Progenitor cell of endocrine pancreas (in vitro differentiated cells): ENCODE data around the gene POFUT2. TPM values are rescaled to one million over a fixed set of nuclear protein-coding genes. Genes with fewer than 3 reads are reported as not detected.

Experiments
- DNase-seq: peaks from one replicate; pipeline ENCODE4 v3.0.0; 2021; ENCODE audit warnings: low spot score; ENCODE audit not compliant: unreplicated experiment
- H3K27ac Mint-ChIP-seq: 2 replicates; pipeline ENCODE4 v1.8.0; 2021; ENCODE audit warnings: mild to moderate bottlenecking, moderate library complexity, mixed read lengths
- H3K27me3 Mint-ChIP-seq: 2 replicates; pipeline ENCODE4 v1.8.0; 2021; ENCODE audit warnings: mixed read lengths
- H3K36me3 Mint-ChIP-seq: 2 replicates; pipeline ENCODE4 v1.8.0; 2022; ENCODE audit warnings: mixed read lengths; ENCODE audit not compliant: insufficient read depth
- H3K4me1 Mint-ChIP-seq: 2 replicates; pipeline ENCODE4 v1.8.0; 2021; ENCODE audit warnings: low read depth, mixed read lengths
- H3K4me3 Mint-ChIP-seq: 2 replicates; pipeline ENCODE4 v1.8.0; 2021; ENCODE audit warnings: low read depth, mild to moderate bottlenecking, moderate library complexity, mixed read lengths
- H3K9me3 Mint-ChIP-seq: 2 replicates; pipeline ENCODE4 v1.8.0; 2021; ENCODE audit warnings: low read depth, mixed read lengths
- total RNA-seq: library from RNA; stranded (reverse); gene quantifications from 2 replicates; pipeline ENCODE4 v1.2.1, GENCODE V29; 2021
- TF ChIP-seq, protein P1 (sequence below): fragments of 200-600 bp; sonication (generic); IDR thresholded peaks from one replicate; pipeline ENCODE4 v1.5.0; 2021; ENCODE audit warnings: antibody characterized with exemption, mild to moderate bottlenecking; ENCODE audit not compliant: unreplicated experiment

The POFUT2 gene
- total RNA-seq, 1 donor from 2014 or later, result 47.8 TPM

DNA sequence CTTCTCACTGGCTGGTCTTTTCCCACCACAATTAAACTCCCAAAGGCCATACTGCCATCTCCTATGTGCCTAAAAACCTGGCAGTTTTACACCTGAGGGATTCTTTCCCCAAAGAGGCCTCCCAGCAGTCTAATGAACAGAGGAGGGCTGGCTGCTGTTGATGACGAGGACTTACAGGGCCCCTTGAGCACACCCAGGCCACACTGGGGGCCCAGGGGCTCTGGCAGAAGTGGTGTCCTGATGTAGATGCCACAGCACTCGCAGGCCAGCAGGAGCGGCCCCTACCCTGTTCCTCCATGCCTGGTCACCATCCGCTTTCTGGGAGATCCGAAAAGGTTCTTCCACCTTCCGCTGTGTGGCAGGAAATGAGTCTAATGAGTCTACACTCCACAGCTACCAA, 24.2 kb downstream of the POFUT2 start:
- Mint-ChIP-seq H3K27ac (no peak overlapping the region), H3K4me1 (no peaks in the 10 kb centered on the region), H3K4me3 (no peak overlapping the region), H3K27me3 (no peaks in the 10 kb centered on the region), H3K36me3 (peaks cover 31% of the 10 kb centered on the region), H3K9me3 (no peaks in the 10 kb centered on the region)
- TF ChIP-seq, protein P1, sequence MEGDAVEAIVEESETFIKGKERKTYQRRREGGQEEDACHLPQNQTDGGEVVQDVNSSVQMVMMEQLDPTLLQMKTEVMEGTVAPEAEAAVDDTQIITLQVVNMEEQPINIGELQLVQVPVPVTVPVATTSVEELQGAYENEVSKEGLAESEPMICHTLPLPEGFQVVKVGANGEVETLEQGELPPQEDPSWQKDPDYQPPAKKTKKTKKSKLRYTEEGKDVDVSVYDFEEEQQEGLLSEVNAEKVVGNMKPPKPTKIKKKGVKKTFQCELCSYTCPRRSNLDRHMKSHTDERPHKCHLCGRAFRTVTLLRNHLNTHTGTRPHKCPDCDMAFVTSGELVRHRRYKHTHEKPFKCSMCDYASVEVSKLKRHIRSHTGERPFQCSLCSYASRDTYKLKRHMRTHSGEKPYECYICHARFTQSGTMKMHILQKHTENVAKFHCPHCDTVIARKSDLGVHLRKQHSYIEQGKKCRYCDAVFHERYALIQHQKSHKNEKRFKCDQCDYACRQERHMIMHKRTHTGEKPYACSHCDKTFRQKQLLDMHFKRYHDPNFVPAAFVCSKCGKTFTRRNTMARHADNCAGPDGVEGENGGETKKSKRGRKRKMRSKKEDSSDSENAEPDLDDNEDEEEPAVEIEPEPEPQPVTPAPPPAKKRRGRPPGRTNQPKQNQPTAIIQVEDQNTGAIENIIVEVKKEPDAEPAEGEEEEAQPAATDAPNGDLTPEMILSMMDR, result no peak
- no peak for DNase-seq

DNA sequence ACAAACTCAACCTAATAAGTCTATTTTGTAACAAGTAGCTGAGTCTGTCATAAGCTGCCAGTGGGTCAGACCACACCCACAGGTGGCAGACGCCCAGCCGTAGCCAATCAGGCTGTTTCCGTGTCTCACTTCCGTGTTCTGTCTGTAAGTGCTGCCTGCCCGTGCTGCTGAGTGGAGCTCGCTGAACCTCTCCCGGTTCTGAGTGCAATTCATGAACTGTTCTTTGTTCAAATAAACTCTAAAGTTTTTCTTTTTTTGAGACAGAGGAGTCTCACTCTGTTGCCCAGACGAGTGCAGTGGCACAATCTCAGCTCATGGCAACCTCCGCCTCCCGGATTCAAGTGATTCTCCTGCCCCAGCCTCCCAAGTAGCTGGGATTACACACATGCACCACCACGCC, 25.1 kb downstream of the POFUT2 start:
- TF ChIP-seq, protein P1, result no peak
- Mint-ChIP-seq H3K27me3 (no peaks in the 10 kb centered on the region), H3K27ac (no peak overlapping the region), H3K4me1 (no peaks in the 10 kb centered on the region), H3K4me3 (no peak overlapping the region), H3K36me3 (peaks cover 28% of the 10 kb centered on the region), H3K9me3 (no peaks in the 10 kb centered on the region)
- no peak for DNase-seq

DNA sequence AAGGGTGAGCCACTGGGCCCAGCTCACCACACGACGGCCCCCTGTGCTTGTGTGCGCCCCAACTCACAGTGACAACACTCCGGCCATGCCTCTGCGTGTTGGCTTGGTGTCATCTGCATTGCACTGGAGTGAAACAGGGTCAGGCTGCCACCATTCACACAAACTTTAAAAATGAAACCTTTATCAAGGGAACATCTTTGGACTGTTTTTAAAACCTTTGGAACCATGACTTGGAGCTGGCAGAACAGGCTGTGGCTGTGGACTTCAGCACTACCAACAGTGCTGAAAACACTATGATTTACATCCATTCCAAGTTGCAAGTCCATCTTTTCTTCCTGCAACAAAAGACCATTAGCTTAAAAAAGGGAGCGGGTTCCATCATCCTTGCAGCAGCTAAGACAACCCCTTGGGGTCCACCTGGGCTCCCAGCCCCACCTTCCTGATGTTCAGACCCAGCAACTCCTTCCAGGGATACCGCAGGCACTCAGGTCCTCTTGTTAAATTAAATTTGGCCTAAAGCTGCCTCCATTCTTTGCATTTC, 25.6 kb downstream of the POFUT2 start:
- no peak overlapping the region for H3K4me3 Mint-ChIP-seq
- H3K9me3 Mint-ChIP-seq, result no peaks in the 10 kb centered on the region
- H3K4me1 Mint-ChIP-seq, result no peaks in the 10 kb centered on the region
- no peak for DNase-seq
- no peak overlapping the region for H3K27ac Mint-ChIP-seq
- H3K27me3 Mint-ChIP-seq, result no peaks in the 10 kb centered on the region
- H3K36me3 Mint-ChIP-seq, result peaks cover 23% of the 10 kb centered on the region
- TF ChIP-seq, protein P1, result no peak

DNA sequence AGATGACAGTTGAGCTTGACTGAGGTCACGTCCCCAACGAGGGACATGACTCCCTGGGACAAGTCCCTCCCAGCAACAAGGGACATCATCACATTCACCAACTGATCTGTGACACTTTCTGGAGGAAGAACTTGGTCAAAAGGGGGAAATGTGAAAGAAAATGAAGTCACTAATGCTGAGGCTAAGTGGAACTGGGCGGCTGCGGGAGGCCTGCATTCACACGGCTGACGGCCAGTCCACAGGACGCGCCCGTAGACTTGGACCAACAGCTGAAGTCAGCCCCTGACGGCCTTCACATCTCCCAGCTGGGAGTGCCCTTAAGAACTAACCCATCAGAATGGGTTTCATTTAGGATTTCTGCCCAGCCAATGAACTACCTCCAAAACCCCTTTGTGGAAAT, 26.6 kb downstream of the POFUT2 start:
- Mint-ChIP-seq H3K4me1 (no peaks in the 10 kb centered on the region), H3K27me3 (no peaks in the 10 kb centered on the region), H3K36me3 (peaks cover 18% of the 10 kb centered on the region), H3K4me3 (no peak overlapping the region), H3K9me3 (no peaks in the 10 kb centered on the region), H3K27ac (no peak overlapping the region)
- TF ChIP-seq, protein P1, result no peak
- DNase-seq, result no peak

DNA sequence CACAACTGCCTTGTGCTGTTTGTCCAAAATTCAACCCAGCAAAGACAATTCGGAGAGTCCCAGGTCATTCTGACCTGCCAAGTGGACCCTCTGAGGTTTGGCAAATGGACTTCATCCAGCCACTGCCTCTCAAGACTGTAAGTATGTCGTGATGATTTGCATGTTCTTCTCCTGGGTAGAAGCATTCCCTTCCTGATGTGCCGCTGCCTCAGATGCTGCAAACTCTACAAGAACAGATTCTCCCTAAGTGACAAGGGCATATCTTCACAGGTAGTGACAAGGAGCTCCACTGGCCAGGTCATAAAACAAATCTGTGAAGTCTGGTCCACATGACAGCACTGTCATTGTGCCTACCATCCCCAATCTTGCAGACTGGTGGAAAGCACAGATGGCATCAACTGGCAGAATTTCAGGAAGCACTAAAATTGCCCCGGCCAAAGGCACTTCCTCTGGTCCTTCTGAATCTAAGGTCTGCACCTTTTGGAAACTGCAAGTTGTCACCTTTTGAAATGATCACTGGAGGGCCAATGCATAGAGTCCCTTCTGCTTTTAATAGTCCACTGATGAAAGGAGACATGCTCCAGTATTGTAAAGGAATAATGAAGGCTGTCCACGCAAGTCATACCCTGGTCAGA, 27.4 kb downstream of the POFUT2 start:
- H3K27ac Mint-ChIP-seq, result no peak overlapping the region
- H3K4me1 Mint-ChIP-seq, result no peaks in the 10 kb centered on the region
- no peak overlapping the region for H3K4me3 Mint-ChIP-seq
- H3K9me3 Mint-ChIP-seq, result no peaks in the 10 kb centered on the region
- TF ChIP-seq, protein P1, result no peak
- DNase-seq, result no peak
- peaks cover 13% of the 10 kb centered on the region for H3K36me3 Mint-ChIP-seq
- H3K27me3 Mint-ChIP-seq, result no peaks in the 10 kb centered on the region
